Measurements from ENCODE around the gene PACS2.
A peak's percentile ranks its signal among the peaks of the same experiment; 100 is the strongest.
"Not testable (repeated sequence)": the region's sequence is repeated elsewhere in the genome, so short reads cannot be mapped to it uniquely, and the experiment has no call there.

Gene PACS2

GRCh38 chr14:105314287-105315200 lies at the start of gene PACS2:
TSS of gene PACS2 (plus strand) at chr14:105314748. CDS start at chr14:105314919, 171 bp downstream.
- DNase-seq (ENCODE audit: low spot score) (peak; percentile 97), FAIRE-seq (no peak)

DNA sequence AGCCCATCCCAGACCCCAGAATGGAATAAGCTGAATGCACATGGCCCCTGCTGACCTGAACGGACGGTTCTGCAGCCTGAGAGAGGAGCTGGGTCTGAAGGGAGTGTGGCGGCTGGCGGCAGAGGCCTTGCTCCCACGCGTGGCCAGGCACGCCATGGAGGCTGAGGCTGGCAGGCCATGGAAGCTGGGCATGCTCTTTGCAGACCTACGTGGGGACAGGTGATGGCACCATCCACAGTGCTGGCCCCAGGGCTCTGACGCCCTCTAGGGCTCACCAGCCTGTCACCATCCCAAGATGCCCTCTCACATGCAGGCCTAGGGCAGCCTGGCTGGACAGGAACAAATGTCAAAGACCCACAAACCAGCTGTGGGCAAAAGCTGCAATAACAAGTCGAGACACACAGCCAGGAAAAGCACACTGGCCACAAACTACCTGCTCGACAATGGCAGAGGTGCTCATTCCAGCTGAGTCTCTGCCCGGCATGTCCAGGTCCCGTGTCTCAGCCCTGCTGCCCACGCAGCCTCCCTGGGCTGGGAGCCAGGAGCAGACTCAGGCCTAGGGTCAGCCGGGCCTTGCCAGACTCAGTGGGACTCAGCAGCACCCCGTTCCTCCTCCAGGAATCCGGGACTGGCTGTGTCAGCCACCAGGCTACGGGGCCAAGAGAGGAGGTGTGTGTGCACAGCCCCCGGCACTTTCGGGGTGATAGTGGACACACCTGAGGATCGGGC lies 46.6 kb upstream of the PACS2 start:
- no peak for DNase-seq (ENCODE audit: low spot score)
- no peak for FAIRE-seq

- DNase-seq (ENCODE audit: low spot score): no peak
- no peak for FAIRE-seq
Measured at GRCh38 chr14:105268736-105269354, 45.7 kb upstream of the PACS2 start.

GRCh38 chr14:105269405-105269804 lies 45.1 kb upstream of the PACS2 start:
- no peak for FAIRE-seq
- DNase-seq (ENCODE audit: low spot score): no peak

GRCh38 chr14:105271224-105271890 lies 43.2 kb upstream of the PACS2 start:
- no peak for FAIRE-seq
- DNase-seq (ENCODE audit: low spot score): no peak

DNA sequence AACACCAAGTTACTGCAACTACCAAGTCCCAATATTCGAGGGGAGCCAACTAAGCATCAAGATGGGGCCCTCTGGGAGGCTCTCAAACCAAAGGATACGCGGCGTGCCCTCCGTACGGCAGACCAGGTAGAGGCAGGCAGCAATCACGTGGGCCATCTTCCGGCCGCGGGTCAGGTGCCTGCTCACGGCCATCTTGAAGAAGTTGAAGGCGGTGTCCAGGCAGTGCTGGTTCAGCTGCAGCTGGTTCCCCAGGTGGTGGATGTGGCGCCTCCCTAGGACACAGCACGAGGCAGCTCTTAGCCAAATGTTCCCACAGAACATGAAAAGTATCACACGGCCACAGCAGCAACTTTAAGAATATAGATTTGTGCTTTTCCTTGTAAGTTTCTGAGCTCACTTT lies 41.9 kb upstream of the PACS2 start:
- FAIRE-seq: no peak
- DNase-seq (ENCODE audit: low spot score): no peak

- DNase-seq (ENCODE audit: low spot score): no peak
- no peak for FAIRE-seq
Measured at GRCh38 chr14:105273062-105273461, 41.5 kb upstream of the PACS2 start.

DNA sequence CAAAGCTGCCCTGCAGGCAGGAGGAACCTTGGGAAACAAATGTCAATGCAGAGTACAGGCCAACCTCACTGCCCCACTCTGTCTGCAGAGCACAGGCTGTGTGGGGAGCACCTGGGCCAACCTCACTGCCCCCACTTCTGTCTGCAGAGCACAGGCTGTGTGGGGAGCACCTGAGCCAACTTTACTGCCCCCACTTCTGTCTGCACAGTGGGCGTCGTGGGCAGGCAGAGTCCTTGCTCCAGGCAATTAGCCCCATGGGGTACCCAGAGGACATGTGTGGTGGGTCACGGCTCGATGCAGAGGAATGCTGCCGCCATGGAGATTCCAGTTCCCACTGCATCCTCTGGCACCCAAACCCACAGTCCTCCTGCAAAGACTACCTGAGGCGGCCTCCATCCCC lies 39.9 kb upstream of the PACS2 start:
- DNase-seq (ENCODE audit: low spot score) (no peak), FAIRE-seq (no peak)

DNA sequence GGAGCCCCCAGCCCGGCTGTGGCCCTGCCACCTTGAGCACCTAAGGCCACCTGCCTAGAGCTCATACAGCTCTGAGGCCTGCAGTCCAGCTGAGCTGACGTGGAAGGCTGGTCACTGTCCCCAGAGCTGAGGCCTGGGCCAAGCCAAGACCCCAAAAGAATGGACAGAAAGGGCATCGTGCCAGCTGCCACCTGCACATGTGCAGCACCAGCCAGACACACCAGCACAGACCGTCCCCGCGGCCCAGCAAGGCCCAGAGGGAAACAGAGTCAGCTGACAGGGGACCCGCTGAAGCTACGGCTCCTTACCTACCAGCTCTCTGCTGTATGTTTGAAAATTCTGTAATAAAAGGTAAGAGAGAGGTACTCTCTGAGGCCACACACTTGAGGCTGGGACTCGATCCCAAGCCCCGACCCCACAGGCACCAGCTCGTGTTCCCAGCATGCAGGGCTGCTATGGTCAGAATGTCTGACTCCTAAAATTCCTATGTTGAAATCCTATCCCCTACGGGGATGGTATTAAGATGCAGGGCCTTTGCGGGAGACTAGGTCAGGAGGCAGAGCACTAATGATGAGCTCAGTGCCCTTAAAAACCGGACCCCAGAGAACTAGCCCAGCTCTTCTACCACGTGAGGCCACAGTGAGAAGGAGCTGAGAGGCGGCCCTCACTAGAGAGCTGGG lies 39.1 kb upstream of the PACS2 start:
- FAIRE-seq: no peak
- DNase-seq (ENCODE audit: low spot score): no peak

- FAIRE-seq; DNase-seq (ENCODE audit: low spot score): not testable (repeated sequence)
Measured at GRCh38 chr14:105277448-105277847, 37.1 kb upstream of the PACS2 start.

DNA sequence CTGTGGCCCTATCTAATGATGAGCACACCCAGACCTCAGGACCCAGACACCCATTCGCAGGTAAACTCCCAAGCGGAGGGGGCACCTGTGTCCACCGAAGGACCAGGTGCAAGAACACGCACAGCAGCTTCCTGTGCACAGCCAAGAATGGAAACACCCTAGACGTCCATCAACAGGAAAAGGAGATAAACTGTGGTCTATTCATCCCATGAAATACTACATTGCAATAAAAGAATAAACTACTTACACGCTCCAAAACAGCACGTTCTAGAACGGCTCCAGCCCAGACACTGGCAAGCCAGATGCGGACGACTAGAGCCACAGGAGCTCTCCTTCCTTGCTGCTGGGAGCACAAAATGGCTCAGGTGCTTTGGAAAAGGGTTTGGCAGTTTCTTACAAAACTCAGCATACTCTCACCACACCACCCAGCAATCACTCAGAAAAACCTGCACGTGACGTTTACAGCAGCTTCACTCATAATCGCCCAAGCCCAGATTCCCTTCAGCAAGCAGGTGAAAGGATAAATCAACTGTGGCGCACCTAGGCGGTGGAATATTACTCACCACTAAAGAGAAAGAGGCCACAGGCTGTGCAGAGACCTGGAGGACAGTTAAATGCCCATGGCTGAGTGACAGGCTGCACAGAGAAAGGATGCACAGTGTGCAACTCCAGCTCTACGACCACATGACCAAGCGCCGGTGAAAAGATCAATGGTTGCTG lies 34.7 kb upstream of the PACS2 start:
- DNase-seq (ENCODE audit: low spot score): no peak
- FAIRE-seq: no peak

- no peak for DNase-seq (ENCODE audit: low spot score)
- no peak for FAIRE-seq
Measured at GRCh38 chr14:105280525-105280924, 34.0 kb upstream of the PACS2 start.

GRCh38 chr14:105281371-105282097 lies 33.0 kb upstream of the PACS2 start:
- FAIRE-seq: no peak

DNA sequence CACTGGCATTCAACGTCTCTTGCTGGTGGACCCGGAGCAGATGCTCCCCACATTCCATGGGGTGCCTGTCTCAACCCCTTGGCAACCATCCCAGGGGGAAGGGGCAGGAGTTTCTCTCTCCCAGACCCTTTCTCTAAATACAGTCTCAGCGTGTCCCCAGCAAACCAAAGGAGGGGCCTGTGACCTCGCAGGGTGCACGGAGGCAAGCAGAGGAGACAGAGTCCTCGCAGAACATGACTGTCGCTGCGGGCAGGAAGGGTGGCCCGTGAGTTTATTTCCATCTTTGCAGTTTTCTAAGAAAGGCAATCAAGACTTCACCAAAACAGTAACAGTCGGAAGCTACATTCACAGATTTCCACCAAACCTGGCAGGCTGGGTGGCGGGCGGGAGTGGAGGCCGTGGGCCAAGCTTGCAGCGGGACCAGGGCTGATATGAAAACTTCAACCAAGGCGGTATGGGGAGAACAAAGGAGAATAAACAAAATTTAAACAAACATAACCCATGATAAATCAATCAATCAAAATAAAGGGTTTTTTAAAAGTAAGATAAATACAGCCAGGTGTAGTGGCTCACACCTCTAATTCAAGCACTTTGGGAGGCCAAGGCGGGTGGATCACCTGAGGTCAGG lies 32.3 kb upstream of the PACS2 start:
- FAIRE-seq (no peak), DNase-seq (ENCODE audit: low spot score) (no peak)

More at GRCh38 chr14:105281371-105282097, 33.0 kb upstream of the PACS2 start:
- no peak for DNase-seq (ENCODE audit: low spot score)

DNA sequence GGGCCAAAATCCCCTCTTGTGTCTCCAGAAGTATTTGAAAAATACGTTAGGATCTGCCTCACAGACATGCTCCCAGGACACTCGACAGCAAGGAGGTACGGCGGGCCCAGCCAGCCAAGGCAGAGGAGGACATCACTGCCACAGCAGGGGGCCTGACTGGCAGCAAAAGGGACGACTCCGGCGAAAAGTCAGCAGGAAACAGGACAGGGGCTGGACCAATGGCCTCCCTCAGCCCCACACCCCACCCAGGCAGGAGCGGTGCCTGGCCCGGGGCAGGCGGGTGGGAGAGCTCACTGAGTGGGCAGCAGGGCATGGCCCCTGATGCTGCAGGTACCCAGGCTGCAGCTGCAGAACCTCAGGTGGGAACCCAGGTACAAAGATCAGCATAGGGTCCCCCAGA lies 31.5 kb upstream of the PACS2 start:
- DNase-seq (ENCODE audit: low spot score) (no peak), FAIRE-seq (no peak)

GRCh38 chr14:105283899-105284298 lies 30.6 kb upstream of the PACS2 start:
- FAIRE-seq: no peak
- no peak for DNase-seq (ENCODE audit: low spot score)

DNA sequence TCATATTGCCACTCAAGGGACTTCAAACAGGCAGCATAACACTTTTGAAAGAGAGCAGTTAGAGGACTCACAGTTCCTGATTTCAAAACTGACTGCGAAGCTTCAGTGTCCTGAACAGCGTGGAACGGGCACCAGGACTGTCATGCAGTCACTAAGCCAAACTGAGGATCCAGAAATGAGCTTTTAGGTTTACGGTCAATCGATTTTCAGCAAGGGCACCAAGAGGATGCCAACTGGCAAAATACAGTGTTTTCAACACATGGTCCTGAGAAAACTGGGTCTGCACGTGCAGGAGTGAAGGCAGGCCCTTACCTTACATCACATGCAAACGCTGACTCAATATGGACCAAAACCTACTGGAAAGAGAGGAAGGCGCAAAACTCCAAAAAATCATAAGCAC lies 29.4 kb upstream of the PACS2 start:
- no peak for FAIRE-seq

GRCh38 chr14:105286759-105287144 lies 27.8 kb upstream of the PACS2 start:
- DNase-seq (ENCODE audit: low spot score) (no peak), FAIRE-seq (no peak)

More for the DNA sequence above, 29.4 kb upstream of the PACS2 start:
- no peak for DNase-seq (ENCODE audit: low spot score)
